CD4-positive, alpha-beta T cell (primary cell): ENCODE data around the gene HINT1. TPM values are rescaled to one million over a fixed set of nuclear protein-coding genes. Genes with fewer than 3 reads are reported as not detected.
"Not testable (repeated sequence)": the region's sequence is repeated elsewhere in the genome, so short reads cannot be mapped to it uniquely, and the experiment has no call there.

Experiments
- ATAC-seq: fragments of 200-7000 bp; cut with Tn5 transposase; one replicate; pipeline ENCODE4 v1.10.0; 2022; ENCODE audit warnings: mild to moderate bottlenecking; ENCODE audit not compliant: poor library complexity
- CTCF ChIA-PET: fragments of 350-600 bp; sonication (Branson Sonifier 250); formaldehyde crosslinking; loops from one replicate; lab custom pipeline; 2021; ENCODE audit warnings: antibody characterized with exemption, inconsistent platforms; lab: Charles Lee
- POLR2A ChIA-PET: fragments of 350-600 bp; sonication (Branson Sonifier 250); formaldehyde crosslinking; loops from one replicate; lab custom pipeline; 2021; ENCODE audit warnings: antibody characterized with exemption, inconsistent platforms; lab: Charles Lee
- DNase-seq, 14 experiments: peaks; one replicate each; pipeline ENCODE4 v3.0.0-alpha.2; 2013 to 2020; ENCODE audit warnings: mixed read lengths in 2 of 14
- H3K27ac ChIP-seq, 2 donors: one replicate each; pipeline versions ENCODE4 v1.5.1 to v1.7.0; 2013; ENCODE audit warnings: low read length in 2 of 2, low read depth in 1 of 2, mild to moderate bottlenecking in 1 of 2
- H3K27me3 ChIP-seq, 2 experiments: 1 replicate in 1 of 2; 2 replicates in 1 of 2; pipeline versions ENCODE4 v1.6.1 to v1.7.0; 2013; ENCODE audit warnings: low read length in 2 of 2, control low read depth in 1 of 2, mild to moderate bottlenecking in 1 of 2, moderate library complexity in 1 of 2; ENCODE audit not compliant: insufficient read depth in 2 of 2, control insufficient read depth in 1 of 2
- H3K36me3 ChIP-seq: one replicate; pipeline ENCODE4 v1.6.1; 2013; ENCODE audit warnings: low read length, control low read depth; ENCODE audit not compliant: insufficient read depth
- H3K4me1 ChIP-seq: one replicate; pipeline ENCODE4 v1.6.1; 2013; ENCODE audit warnings: low read length, control low read depth; ENCODE audit not compliant: insufficient read depth
- H3K4me3 ChIP-seq: one replicate; pipeline ENCODE4 v1.5.1; 2013; ENCODE audit warnings: mild to moderate bottlenecking, low read length, moderate library complexity
- H3K9me3 ChIP-seq, 2 experiments: 1 replicate in 1 of 2; 2 replicates in 1 of 2; pipeline versions ENCODE4 v1.6.1 to v1.7.0; 2013; ENCODE audit warnings: low read length in 2 of 2, mild to moderate bottlenecking in 2 of 2, control low read depth in 1 of 2, moderate library complexity in 1 of 2; ENCODE audit not compliant: control insufficient read depth in 1 of 2, insufficient read depth in 1 of 2
- H3K27ac Mint-ChIP-seq: one replicate; pipeline ENCODE4 v1.8.0; 2020; ENCODE audit warnings: mixed read lengths
- H3K27me3 Mint-ChIP-seq: one replicate; pipeline ENCODE4 v1.8.0; 2021; ENCODE audit warnings: mixed read lengths
- H3K36me3 Mint-ChIP-seq: one replicate; pipeline ENCODE4 v1.8.0; 2021; ENCODE audit warnings: low read depth, mixed read lengths
- H3K4me1 Mint-ChIP-seq: one replicate; pipeline ENCODE4 v1.8.0; 2021; ENCODE audit warnings: low read depth, mixed read lengths
- H3K4me3 Mint-ChIP-seq: one replicate; pipeline ENCODE4 v1.8.0; 2020; ENCODE audit warnings: mild to moderate bottlenecking, mixed read lengths
- H3K9me3 Mint-ChIP-seq: one replicate; pipeline ENCODE4 v1.8.0; 2020; ENCODE audit warnings: mixed read lengths
- intact Hi-C, 2 experiments: fragments of 100-400 bp; cut with DNase I in 1 of 2; cut with micrococcal nuclease in 1 of 2; formaldehyde crosslinking; loops; one replicate each; pipeline versions ENCODE4 v1.15.1 to v1.9.0; 2023 to 2025; cut with DNase I, micrococcal nuclease
- total RNA-seq, 174 experiments: library from RNA in 2 of 174; stranded (reverse) in 2 of 174; gene quantifications; one replicate each; pipeline ENCODE4 v1.2.3 and lab custom pipeline; 2021 to 2026
- TF ChIP-seq, protein P1 (sequence below): fragments of 200-600 bp; IDR thresholded peaks from one replicate; pipeline ENCODE4 v1.8.0; 2022; ENCODE audit warnings: antibody characterized with exemption, mild to moderate bottlenecking

HINT1 gene
- total RNA-seq, 2 experiments from 2014 or later = 257 to 263 TPM

GRCh38 chr5:131142970-131143617, 22.0 kb downstream of the HINT1 start:
- TF ChIP-seq, protein P1, sequence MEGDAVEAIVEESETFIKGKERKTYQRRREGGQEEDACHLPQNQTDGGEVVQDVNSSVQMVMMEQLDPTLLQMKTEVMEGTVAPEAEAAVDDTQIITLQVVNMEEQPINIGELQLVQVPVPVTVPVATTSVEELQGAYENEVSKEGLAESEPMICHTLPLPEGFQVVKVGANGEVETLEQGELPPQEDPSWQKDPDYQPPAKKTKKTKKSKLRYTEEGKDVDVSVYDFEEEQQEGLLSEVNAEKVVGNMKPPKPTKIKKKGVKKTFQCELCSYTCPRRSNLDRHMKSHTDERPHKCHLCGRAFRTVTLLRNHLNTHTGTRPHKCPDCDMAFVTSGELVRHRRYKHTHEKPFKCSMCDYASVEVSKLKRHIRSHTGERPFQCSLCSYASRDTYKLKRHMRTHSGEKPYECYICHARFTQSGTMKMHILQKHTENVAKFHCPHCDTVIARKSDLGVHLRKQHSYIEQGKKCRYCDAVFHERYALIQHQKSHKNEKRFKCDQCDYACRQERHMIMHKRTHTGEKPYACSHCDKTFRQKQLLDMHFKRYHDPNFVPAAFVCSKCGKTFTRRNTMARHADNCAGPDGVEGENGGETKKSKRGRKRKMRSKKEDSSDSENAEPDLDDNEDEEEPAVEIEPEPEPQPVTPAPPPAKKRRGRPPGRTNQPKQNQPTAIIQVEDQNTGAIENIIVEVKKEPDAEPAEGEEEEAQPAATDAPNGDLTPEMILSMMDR = no peak
- peaks cover 1% of the 10 kb centered on the region for H3K4me1 ChIP-seq
- H3K4me3 Mint-ChIP-seq = no peak overlapping the region
- no peaks in the 10 kb centered on the region for H3K9me3 Mint-ChIP-seq
- intact Hi-C loops = no loop called here
- H3K27me3 Mint-ChIP-seq = no peaks in the 10 kb centered on the region
- no peak for DNase-seq
- H3K4me3 ChIP-seq = no peak overlapping the region
- H3K36me3 Mint-ChIP-seq = no peaks in the 10 kb centered on the region
- ChIA-PET CTCF (no interaction called here), POLR2A (no interaction called here)
- peaks cover 0 to 8% of the 10 kb centered on the region in 2 experiments for H3K9me3 ChIP-seq
- H3K27me3 ChIP-seq = no peaks in the 10 kb centered on the region
- no peaks in the 10 kb centered on the region for H3K36me3 ChIP-seq
- H3K27ac ChIP-seq = no peak overlapping the region
- no peak overlapping the region for H3K27ac Mint-ChIP-seq
- no peak for ATAC-seq
- H3K4me1 Mint-ChIP-seq = peaks cover under 1% of the 10 kb centered on the region

- POLR2A ChIA-PET = no interaction called here
These were observed 25.7 kb downstream of the HINT1 start for GRCh38 chr5:131139321-131139720.

DNA sequence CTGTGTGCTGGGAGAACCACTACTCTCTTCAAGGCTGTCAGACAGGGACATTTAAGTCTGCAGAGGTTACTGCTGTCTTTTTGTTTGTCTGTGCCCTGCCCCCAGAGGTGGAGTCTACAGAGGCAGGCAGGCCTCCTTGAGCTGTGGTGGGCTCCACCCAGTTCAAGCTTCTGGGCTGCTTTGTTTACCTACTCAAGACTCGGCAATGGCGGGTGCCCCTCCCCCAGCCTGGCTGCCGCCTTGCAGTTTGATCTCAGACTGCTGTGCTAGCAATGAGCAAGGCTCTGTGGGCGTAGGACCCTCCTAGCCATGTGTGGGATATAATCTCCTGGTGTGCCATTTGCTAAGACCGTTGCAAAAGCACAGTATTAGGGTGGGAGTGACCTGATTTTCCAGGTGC, 26.6 kb downstream of the HINT1 start:
- H3K36me3 ChIP-seq, ATAC-seq, intact Hi-C loops, H3K4me3 Mint-ChIP-seq, H3K4me1 ChIP-seq, H3K27me3 ChIP-seq, CTCF ChIA-PET, POLR2A ChIA-PET, H3K27ac Mint-ChIP-seq, H3K27ac ChIP-seq, H3K4me3 ChIP-seq, H3K27me3 Mint-ChIP-seq, H3K9me3 Mint-ChIP-seq, H3K9me3 ChIP-seq: not testable (repeated sequence)
- peak in 8 of 14 experiments; percentile 14 to 46 (median 18) for DNase-seq
- peaks cover 21% of the 10 kb centered on the region for H3K4me1 Mint-ChIP-seq
- H3K36me3 Mint-ChIP-seq = peaks cover 17% of the 10 kb centered on the region

More at GRCh38 chr5:131139321-131139720, 25.7 kb downstream of the HINT1 start:
- Mint-ChIP-seq H3K27me3 (no peaks in the 10 kb centered on the region), H3K27ac (no peak overlapping the region), H3K4me1 (peaks cover 21% of the 10 kb centered on the region), H3K9me3 (peaks cover 8% of the 10 kb centered on the region), H3K4me3 (no peak overlapping the region), H3K36me3 (peaks cover 17% of the 10 kb centered on the region)
- peaks cover 0 to 9% of the 10 kb centered on the region in 2 experiments for H3K9me3 ChIP-seq
- CTCF ChIA-PET = no interaction called here
- ATAC-seq = no peak
- no peaks in the 10 kb centered on the region for H3K27me3 ChIP-seq
- peaks cover 2% of the 10 kb centered on the region for H3K4me1 ChIP-seq
- no peaks in the 10 kb centered on the region for H3K36me3 ChIP-seq
- H3K27ac ChIP-seq = no peak overlapping the region
- intact Hi-C loops = no loop called here
- DNase-seq = no peak
- no peak overlapping the region for H3K4me3 ChIP-seq
- TF ChIP-seq, protein P1 = no peak

- H3K36me3 ChIP-seq, H3K27me3 ChIP-seq, CTCF ChIA-PET, H3K4me3 ChIP-seq, H3K27ac ChIP-seq, ATAC-seq, H3K9me3 Mint-ChIP-seq, H3K27ac Mint-ChIP-seq, intact Hi-C loops, DNase-seq, POLR2A ChIA-PET, H3K9me3 ChIP-seq, H3K4me1 ChIP-seq, H3K27me3 Mint-ChIP-seq, H3K4me3 Mint-ChIP-seq: not testable (repeated sequence)
- Mint-ChIP-seq H3K36me3 (peaks cover 17% of the 10 kb centered on the region), H3K4me1 (peaks cover 20% of the 10 kb centered on the region)
These were observed 32.0 kb downstream of the HINT1 start for GRCh38 chr5:131133091-131133490.
